Fibroblast of villous mesenchyme (primary cell): ENCODE measurements around the gene ANXA2R. TPM values are rescaled to one million over a fixed set of nuclear protein-coding genes. Genes with fewer than 3 reads are reported as not detected.

Source experiments
- DNase-seq: peaks from one replicate; pipeline ENCODE4 v3.0.0-alpha.2; 2010; ENCODE audit warnings: low read depth
- H3K4me3 ChIP-seq: 2 replicates; pipeline ENCODE4 v1.5.1; 2011; ENCODE audit warnings: low read depth, mild to moderate bottlenecking, low read length
- total RNA-seq: library from RNA; depleted of rRNA; stranded (reverse); fragments of >200 nt; gene quantifications from 2 replicates; pipeline ENCODE4 v1.2.3, GENCODE V29; 2012
- TF ChIP-seq, protein P1 (sequence below): IDR thresholded peaks from 2 replicates; pipeline ENCODE4 v1.5.1; 2012; ENCODE audit warnings: low read depth, mild to moderate bottlenecking, low read length; ENCODE audit not compliant: insufficient read depth

The ANXA2R gene
- total RNA-seq, 1 donor = 3.9 TPM

DNA sequence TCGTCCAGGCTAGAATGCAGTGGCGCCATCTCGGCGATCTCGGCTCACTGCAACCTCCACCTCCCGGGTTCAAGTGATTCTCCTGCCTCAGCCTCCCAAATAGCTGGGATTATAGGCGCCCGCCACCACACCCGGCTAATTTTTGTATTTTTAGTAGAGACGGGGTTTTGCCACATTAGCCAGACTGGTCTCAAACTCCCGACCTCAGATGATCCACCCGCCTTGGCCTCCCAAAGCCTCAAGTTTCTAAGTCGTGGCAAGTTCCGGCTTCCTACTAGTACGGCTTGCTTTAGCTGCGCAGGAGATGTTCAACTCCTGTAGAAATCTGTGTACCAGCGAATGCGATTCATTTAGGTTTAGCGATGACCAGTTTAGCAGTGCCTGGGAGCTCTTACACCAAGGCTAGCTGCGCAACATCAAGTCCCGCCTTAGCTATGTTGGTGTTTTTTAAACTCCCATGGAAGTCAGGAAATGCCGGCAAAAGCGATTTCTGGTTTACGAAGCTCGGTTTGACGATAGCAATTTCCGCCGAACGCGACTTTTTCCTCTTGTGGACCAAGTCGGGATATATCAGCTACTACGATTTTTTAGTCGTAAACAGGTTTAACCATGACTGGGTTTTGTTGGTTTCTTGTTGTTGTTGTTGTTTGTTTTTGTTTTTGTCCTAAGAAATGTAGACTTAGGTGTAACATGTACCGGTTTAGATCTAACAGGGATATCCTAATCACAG, 46.4 kb downstream of the ANXA2R start:
- peak; percentile 92 for DNase-seq
- TF ChIP-seq, protein P1, sequence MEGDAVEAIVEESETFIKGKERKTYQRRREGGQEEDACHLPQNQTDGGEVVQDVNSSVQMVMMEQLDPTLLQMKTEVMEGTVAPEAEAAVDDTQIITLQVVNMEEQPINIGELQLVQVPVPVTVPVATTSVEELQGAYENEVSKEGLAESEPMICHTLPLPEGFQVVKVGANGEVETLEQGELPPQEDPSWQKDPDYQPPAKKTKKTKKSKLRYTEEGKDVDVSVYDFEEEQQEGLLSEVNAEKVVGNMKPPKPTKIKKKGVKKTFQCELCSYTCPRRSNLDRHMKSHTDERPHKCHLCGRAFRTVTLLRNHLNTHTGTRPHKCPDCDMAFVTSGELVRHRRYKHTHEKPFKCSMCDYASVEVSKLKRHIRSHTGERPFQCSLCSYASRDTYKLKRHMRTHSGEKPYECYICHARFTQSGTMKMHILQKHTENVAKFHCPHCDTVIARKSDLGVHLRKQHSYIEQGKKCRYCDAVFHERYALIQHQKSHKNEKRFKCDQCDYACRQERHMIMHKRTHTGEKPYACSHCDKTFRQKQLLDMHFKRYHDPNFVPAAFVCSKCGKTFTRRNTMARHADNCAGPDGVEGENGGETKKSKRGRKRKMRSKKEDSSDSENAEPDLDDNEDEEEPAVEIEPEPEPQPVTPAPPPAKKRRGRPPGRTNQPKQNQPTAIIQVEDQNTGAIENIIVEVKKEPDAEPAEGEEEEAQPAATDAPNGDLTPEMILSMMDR = no peak
- H3K4me3 ChIP-seq = peak overlapping the region; percentile 77

DNA sequence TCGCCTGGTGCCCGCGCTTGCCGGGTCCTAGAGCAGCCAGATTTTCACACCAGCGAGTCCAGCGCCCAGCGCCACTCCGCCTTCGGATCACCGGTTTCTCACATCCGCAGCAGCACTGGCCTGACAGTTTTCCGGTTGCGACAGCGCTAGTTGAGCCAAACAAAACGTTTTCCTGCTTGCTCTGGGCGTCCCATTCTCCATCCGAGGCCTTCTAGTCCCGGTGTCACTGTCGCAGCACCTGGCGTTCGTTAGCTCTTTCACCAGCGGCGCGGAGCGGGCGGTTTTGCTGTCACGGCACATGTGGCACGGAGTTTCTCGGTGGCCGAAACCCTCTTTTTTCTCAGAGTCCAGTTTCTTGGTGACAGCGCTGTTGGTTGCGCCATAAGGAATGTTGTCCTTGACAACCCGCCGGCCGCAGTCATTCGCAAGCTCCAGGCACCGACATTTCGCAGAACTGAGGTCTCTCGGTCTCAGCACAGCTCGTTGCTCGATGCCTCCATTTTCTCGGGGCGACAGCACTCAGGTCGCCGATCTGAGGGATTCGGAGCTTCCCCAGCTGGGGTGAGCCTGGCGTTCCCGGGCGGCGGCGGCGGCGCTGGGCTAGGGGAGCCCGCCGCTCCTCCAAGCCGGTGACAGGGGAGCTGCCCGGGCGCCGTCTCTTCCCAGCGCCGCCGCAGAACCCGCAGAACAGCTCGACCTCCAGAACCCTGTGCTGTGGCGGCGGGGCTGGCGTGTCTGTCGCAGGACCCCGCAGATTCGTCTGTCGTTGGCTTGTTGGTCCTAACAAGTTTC, 47.8 kb downstream of the ANXA2R start:
- DNase-seq = peak; percentile 93
- TF ChIP-seq, protein P1 = no peak
- peak overlapping the region; percentile 73 for H3K4me3 ChIP-seq

DNA sequence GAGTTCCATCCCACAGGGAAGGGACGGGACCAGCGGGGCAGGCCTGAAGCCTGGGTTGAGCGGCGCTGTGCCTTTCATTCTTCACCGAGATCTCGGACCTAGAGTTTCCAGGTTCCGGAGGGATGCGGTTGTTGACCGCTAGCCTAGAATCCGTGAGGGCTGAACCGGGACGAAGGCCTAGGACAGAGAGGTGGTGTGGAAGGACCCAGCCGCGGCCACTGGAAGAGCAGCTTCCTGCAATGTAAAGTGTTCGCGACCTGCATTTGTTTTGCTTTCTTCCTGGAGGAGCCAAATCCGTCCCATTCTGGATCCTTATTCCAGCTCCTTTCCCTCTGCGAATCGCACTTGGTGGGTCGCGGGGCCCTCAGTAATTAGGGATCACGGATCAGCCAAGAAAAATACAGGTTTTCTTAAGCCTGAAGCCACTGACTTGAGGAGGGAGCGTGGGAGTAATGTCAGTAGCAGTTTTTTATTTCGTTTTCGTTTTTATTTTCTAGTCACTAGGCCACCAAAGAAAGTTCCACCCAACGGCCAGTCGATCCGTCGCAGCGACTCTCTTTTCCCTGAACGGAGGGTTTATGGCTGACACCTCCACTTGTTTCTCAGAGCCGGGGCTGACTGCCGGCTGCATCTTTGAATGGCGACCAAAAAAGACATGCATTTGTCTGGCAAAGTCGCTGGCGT, 48.6 kb downstream of the ANXA2R start:
- no peak for DNase-seq
- H3K4me3 ChIP-seq = peak overlapping the region; percentile 73
- TF ChIP-seq, protein P1 = no peak

DNA sequence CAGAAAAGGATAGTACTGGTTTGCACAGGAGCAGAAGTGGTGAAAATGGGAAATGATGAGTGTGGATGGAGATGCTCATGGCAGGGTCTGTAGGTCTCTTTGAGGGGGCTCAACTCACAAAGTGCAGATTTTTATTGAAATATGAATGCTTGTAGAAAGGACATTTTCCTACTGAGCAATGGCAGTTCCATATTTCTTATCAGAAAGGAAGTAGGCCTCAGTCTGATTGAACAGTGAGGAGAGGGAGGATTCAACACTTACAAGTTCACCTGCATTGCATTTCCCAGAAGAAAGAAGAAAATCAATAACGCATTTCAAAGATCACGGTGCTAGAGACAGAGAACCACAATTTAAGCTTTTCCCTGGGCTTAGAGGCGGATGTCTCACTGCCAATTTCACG, 49.2 kb downstream of the ANXA2R start:
- no peak for DNase-seq
- TF ChIP-seq, protein P1 = no peak
- peak overlapping the region; percentile 73 for H3K4me3 ChIP-seq

Other genes starting within 250 kb of the ANXA2R start
- gene SELENOP, start 228.4 kb downstream of the ANXA2R start, total RNA-seq = 15.5 and 31.1 TPM in 2 replicates
- gene ZNF131, start 80.6 kb upstream of the ANXA2R start, total RNA-seq = 37.0 and 41.5 TPM in 2 replicates
- gene NIM1K, start 151.9 kb upstream of the ANXA2R start, total RNA-seq = under 0.01 and 0.43 TPM in 2 replicates